Fibroblast of mammary gland (primary cell): ENCODE data around the gene GTF3C1.

Experiments
- DNase-seq: peaks from one replicate; pipeline ENCODE4 v3.0.0-alpha.2; 2010; ENCODE audit warnings: low read depth
- H3K4me3 ChIP-seq: 2 replicates; pipeline ENCODE4 v1.5.1; 2011; ENCODE audit warnings: low read depth, mild to moderate bottlenecking, low read length, moderate library complexity; ENCODE audit not compliant: control insufficient read depth
- CTCF ChIP-seq: conservative IDR thresholded peaks from 2 replicates; pipeline ENCODE4 v1.5.1; 2011; ENCODE audit warnings: low read depth, low read length, inconsistent platforms; ENCODE audit not compliant: control insufficient read depth, insufficient read depth

GTF3C1 gene

GRCh38 chr16:27526180-27526579 lies 23.5 kb downstream of the GTF3C1 start:
- no peak for TF ChIP-seq CTCF
- no peak for DNase-seq

GRCh38 chr16:27522173-27522707 lies 27.5 kb downstream of the GTF3C1 start:
- TF ChIP-seq CTCF = no peak
- H3K4me3 ChIP-seq = no peak overlapping the region
- no peak for DNase-seq

More at GRCh38 chr16:27526180-27526579, 23.5 kb downstream of the GTF3C1 start:
- no peak overlapping the region for H3K4me3 ChIP-seq

- no peak overlapping the region for H3K4me3 ChIP-seq
- DNase-seq = no peak
- no peak for TF ChIP-seq CTCF
Observed at GRCh38 chr16:27520982-27521673, 28.6 kb downstream of the GTF3C1 start.

GRCh38 chr16:27518226-27518625 lies 31.5 kb downstream of the GTF3C1 start:
- no peak for TF ChIP-seq CTCF
- DNase-seq = no peak

GRCh38 chr16:27517664-27518063 lies 32.0 kb downstream of the GTF3C1 start:
- H3K4me3 ChIP-seq = no peak overlapping the region
- no peak for TF ChIP-seq CTCF
- no peak for DNase-seq

More at GRCh38 chr16:27518226-27518625, 31.5 kb downstream of the GTF3C1 start:
- H3K4me3 ChIP-seq = no peak overlapping the region

GRCh38 chr16:27516365-27516764 lies 33.3 kb downstream of the GTF3C1 start:
- TF ChIP-seq CTCF = no peak
- DNase-seq = no peak
- H3K4me3 ChIP-seq = no peak overlapping the region
